Large intestine (tissue), 3 donors: Measurements from ENCODE around the gene SDSL. TPM values are rescaled to one million over a fixed set of nuclear protein-coding genes. Genes with fewer than 3 reads are reported as not detected.

ENCODE experiments used
- DNase-seq, 2 donors: peaks; one replicate each; pipeline versions ENCODE4 v3.0.0 to v3.0.0-alpha.2; 2013
- H3K27ac ChIP-seq: one replicate; pipeline ENCODE4 v1.5.1; 2013; ENCODE audit warnings: low read length
- H3K27me3 ChIP-seq: 2 replicates; pipeline ENCODE4 v1.6.1; 2013; ENCODE audit warnings: low read length; ENCODE audit not compliant: control insufficient read depth, insufficient read depth
- H3K36me3 ChIP-seq: 2 replicates; pipeline ENCODE4 v1.6.1; 2013; ENCODE audit warnings: low read length; ENCODE audit not compliant: control insufficient read depth, insufficient read depth
- H3K4me1 ChIP-seq: one replicate; pipeline ENCODE4 v1.6.1; 2013; ENCODE audit warnings: low read length; ENCODE audit not compliant: control insufficient read depth, insufficient read depth
- H3K4me3 ChIP-seq: one replicate; pipeline ENCODE4 v1.5.1; 2013; ENCODE audit warnings: low read length
- H3K9me3 ChIP-seq: one replicate; pipeline ENCODE4 v1.6.1; 2013; ENCODE audit warnings: mild to moderate bottlenecking, low read depth, low read length, moderate library complexity; ENCODE audit not compliant: control insufficient read depth
- WGBS: methylation state at CpG from one replicate; pipeline ENCODE4 v1.1.5; 2013; ENCODE audit warnings: low lambda C conversion rate; ENCODE audit not compliant: insufficient coverage; 5-methylcytosine and 5-hydroxymethylcytosine counted together
- polyA plus RNA-seq: library from polyadenylated mRNA; unstranded; fragments of 120-200 nt; gene quantifications from one replicate; pipeline ENCODE4 v1.2.1, GENCODE V29; 2013

SDSL gene
- polyA plus RNA-seq, 1 donor = 17.4 TPM

DNA sequence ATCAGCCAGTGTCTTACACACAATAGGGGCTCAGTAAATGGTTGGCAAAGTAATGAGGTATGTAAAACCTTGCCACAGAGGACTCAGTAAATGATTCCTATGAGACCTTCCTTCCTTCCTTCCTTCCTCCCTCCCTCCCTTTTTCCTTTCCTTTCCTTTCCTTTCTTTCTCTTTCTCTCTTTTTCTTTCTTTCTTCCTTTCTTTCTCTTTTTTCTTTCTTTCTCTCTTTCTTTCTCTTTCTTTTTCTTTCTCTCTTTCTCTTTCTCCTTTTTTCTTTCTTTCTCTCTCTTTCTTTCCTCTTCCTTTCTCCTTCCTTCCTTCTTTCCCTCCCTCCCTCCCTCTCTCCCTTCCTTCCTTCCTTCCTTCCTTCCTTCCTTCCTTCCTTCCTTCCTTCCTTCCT, 26.0 kb upstream of the SDSL start:
- H3K27me3 ChIP-seq = peaks cover 12% of the 10 kb centered on the region
- no peak for DNase-seq
- peaks cover under 1% of the 10 kb centered on the region for H3K36me3 ChIP-seq
- H3K27ac ChIP-seq = no peak overlapping the region
- no peak overlapping the region for H3K4me3 ChIP-seq
- no peaks in the 10 kb centered on the region for H3K9me3 ChIP-seq
- no peaks in the 10 kb centered on the region for H3K4me1 ChIP-seq

DNA sequence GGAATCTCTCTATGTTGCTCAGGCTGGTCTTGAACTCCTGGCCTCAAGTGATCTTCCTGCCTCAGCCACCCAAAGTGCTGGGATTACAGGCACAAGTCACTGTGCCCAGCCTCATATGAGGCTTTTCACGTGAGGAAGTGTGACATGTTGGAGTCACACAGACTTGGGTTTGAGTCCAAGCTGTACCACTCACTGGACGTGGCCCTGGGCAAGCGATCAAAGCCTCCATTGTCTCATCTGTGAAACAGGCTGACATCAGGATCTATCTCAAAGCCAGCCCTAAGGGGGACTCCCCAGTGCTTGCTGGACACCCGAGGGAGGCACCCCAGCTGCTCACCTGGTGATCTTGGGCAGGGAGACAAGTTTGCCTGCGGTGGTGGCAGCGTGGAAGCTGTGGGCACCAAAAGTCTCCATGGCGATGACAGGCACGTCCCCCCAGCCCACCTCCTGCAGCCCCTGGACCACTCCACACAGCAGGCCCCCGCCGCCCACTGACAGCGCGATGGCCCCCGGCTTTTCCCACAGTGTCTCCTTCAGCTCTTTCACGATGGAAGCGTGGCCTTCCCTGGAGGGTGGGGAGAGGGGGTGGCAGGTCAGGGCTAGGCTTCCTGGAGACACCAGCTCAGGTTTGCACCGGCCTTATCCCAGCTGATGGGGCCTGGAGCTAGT, 25.2 kb upstream of the SDSL start:
- no CpG with 5 or more reads among the region's 16 CpGs for WGBS
- H3K27ac ChIP-seq = no peak overlapping the region

DNA sequence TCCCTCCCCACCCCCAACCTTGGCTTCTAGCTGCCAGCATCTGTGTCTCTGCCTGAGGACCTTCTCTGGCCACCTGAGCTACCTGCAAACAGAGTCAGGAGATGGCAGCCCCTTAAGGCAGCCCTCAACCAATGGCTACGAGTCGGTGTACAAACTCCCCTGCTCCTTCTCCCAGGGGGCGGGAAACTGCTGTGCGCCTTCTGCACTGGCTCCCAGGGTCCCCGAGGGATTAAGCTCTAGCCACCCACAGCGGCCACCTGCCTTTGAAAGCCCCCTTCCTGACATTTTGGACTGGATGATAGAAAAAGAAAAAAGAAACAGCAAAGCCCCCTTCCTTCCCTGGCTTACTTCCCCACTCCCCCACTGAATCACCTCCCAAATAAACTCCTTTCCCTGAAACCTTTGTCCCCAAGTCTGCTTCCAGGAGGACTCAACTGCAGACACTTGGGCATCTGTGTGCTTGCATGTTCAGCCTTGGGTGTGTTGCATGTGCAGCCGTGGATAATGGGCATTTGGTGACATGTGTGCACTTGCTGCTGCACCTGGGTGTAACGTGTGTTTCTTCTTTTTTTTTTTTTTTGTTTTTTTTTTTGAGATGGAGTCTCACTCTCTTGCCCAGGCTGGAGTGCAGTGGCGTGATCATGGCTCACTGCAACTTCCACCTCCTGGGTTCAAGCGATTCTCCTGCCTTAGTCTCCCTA, 24.5 kb upstream of the SDSL start:
- peaks cover 12% of the 10 kb centered on the region for H3K27me3 ChIP-seq
- DNase-seq = no peak
- H3K27ac ChIP-seq = no peak overlapping the region
- no peak overlapping the region for H3K4me3 ChIP-seq
- H3K4me1 ChIP-seq = no peaks in the 10 kb centered on the region
- no peaks in the 10 kb centered on the region for H3K9me3 ChIP-seq
- no CpG with 5 or more reads among the region's 10 CpGs for WGBS
- H3K36me3 ChIP-seq = no peaks in the 10 kb centered on the region

More for the DNA sequence above, 25.2 kb upstream of the SDSL start:
- no peak for DNase-seq
- H3K27me3 ChIP-seq = peaks cover 12% of the 10 kb centered on the region
- H3K36me3 ChIP-seq = no peaks in the 10 kb centered on the region
- H3K4me1 ChIP-seq = no peaks in the 10 kb centered on the region
- H3K4me3 ChIP-seq = no peak overlapping the region
- no peaks in the 10 kb centered on the region for H3K9me3 ChIP-seq

DNA sequence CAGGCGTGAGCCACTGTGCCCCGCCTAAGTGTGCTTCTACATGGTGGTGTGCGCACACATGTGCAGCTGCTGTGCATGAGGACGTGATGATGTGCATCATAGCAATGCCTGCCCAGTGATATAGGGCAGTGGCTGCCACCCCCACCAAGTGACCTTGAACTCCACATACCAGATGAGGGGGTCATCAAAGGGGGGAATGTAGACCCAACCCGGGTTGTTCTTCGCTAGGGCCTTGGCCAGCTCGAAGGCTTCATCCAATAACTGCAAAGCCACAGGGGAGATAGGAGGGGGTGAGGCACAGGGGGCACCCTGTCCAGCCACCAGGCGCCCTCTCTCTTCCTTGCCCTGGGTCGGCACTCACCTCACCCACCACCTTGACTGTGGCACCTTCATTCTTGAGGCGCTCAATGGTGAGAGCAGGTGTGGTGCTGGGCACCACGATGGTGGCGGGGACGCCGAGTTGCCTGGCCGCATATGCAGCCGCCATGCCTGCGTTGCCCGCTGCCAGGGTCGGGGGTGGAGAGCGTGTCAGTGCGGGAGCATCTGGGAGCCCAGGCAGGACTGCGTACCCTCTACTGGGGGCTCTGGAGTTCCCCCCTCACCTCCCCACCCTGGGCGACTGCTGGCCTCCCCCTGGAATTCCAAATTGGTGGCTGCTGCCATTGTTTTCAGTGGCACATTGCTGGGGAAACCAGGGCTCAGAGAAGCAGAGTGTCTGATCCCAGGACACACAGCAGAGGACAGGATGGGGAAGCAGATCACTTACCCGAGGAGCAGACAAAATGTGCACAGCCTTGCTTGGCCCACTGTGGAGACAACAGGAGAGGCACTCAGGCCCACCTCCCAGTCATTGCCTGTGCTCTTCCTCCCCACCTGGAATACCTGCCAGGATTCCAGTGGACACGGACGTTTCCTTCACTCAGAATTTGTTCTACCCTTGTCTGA, 23.6 kb upstream of the SDSL start:
- no peak overlapping the region for H3K27ac ChIP-seq
- H3K27me3 ChIP-seq = peaks cover 12% of the 10 kb centered on the region
- no peak for DNase-seq
- no peaks in the 10 kb centered on the region for H3K4me1 ChIP-seq
- H3K9me3 ChIP-seq = no peaks in the 10 kb centered on the region
- WGBS = no CpG with 5 or more reads among the region's 26 CpGs
- no peak overlapping the region for H3K4me3 ChIP-seq
- no peaks in the 10 kb centered on the region for H3K36me3 ChIP-seq

DNA sequence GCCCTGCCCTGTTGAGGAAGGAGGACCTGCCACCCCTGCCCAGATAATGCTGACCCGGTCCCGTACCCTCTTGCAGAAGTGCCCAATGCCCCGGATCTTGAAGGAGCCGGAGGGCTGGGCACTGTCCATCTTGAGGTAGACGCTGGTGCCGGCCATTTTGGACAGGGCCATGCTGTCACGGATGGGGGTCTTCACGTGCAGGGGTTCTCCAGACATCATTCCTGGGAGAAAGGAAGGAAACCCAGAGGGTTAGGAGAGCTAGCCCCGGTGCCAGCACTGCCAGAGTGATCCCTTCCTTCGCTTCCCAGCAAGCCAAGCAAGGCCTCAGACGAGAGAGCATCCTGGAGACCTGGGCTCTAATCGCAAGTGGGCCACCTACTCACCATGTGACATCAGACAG, 22.7 kb upstream of the SDSL start:
- no peaks in the 10 kb centered on the region for H3K36me3 ChIP-seq
- no CpG with 5 or more reads among the region's 12 CpGs for WGBS

DNA sequence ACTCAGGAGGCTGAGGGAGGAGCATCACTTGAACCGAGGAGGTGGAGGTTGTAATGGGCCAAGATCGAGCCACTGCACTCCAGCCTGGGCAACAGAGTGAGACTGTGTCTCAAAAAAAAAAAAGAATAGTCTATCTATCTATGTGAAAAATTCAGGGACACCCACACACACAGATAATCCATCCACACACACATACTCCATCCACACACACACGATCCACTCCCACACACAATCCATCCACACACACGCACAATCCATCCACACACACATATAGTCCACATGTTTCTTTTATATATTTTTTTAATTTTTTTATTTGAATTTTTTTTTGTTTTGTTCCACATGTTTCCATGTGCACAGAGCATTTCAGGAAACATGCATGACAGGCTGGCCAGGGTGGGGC, 21.8 kb upstream of the SDSL start:
- H3K36me3 ChIP-seq = no peaks in the 10 kb centered on the region
- peaks cover 12% of the 10 kb centered on the region for H3K27me3 ChIP-seq
- no CpG with 5 or more reads among the region's 4 CpGs for WGBS
- no peak for DNase-seq
- no peak overlapping the region for H3K27ac ChIP-seq
- H3K4me3 ChIP-seq = no peak overlapping the region
- no peaks in the 10 kb centered on the region for H3K4me1 ChIP-seq
- H3K9me3 ChIP-seq = no peaks in the 10 kb centered on the region

More for the DNA sequence above, 22.7 kb upstream of the SDSL start:
- Histone ChIP-seq H3K27me3 (peaks cover 12% of the 10 kb centered on the region), H3K9me3 (no peaks in the 10 kb centered on the region), H3K4me3 (no peak overlapping the region), H3K4me1 (no peaks in the 10 kb centered on the region), H3K27ac (no peak overlapping the region)
- no peak for DNase-seq

DNA sequence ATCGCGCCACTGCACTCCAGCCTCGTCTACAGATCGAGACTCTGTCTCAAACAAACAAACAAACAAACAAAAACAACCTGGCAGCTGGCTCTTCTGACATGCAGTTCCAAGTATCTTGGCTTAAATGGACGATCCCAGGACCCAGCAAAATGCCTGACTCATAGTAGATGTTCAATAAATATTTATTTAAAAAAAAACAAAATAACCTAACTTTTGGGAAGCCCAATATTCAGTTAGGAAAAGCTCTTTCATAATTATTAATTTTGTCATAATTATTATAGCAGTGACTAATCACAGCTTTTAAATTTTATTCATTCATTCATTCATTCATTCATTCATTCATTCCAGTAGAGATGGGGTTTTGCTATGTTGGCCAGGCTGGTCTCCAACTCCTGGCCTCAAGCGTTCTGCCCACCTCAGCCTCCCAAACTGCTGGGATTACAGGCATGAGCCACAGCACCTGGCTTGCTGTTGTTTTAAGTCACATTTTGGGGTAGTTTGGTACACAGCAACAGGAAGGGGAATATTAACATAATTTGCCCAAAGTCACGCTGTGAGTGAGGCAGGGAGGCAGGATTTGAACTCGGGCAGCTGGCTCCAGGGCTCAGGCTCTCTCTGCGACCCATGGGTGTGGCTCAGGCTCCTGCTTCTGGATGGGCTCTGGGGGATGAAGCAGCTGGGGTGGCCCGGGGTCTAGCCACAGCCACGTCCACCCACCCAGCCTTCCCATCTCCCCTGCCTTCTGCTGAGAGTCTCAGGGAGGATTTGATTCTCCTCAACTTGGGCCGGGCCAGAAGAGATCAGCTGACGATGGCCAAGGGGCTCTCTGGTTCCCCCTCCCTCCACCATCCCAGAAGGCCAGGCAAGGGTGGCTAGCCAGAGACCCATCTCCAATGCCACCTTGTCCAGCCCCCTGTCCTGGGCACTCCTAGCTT, 20.8 kb upstream of the SDSL start:
- H3K9me3 ChIP-seq = no peaks in the 10 kb centered on the region
- no peak overlapping the region for H3K4me3 ChIP-seq
- DNase-seq = no peak
- H3K27ac ChIP-seq = no peak overlapping the region
- no CpG with 5 or more reads among the region's 13 CpGs for WGBS
- no peaks in the 10 kb centered on the region for H3K36me3 ChIP-seq
- H3K4me1 ChIP-seq = no peaks in the 10 kb centered on the region
- peaks cover 12% of the 10 kb centered on the region for H3K27me3 ChIP-seq

DNA sequence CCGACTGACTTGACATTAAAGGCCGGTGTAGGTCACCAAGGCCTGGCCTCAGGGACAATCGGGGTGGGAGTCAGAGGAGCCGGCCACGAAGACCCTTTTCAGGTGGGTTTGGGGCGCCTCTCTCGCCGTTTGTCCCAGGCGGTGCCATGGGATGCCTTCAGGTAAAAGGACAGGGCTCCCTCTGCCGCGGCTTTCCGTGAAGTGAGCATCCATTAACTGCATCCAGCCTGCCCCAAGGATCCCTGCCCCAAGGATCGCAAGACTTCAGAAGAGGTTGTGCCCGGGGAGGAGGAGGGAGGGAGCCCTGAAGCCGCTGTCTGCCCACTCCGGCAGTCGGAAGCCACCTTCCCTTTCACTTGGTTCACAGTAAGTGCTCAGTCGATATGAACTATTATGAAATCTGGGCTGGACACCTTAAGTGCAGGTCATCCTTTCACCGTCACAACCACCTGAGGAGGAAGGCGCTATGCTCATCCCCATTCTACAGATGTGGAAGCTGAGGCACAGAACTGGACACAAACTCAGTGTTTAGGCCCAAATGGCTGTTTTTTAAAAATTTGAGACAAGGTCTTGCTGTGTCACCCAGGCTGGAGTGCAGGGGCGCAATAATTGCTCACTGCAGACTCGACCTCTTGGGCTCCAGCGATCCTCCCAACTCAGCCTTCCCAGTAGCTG, 19.5 kb upstream of the SDSL start:
- no peaks in the 10 kb centered on the region for H3K36me3 ChIP-seq
- WGBS = no CpG with 5 or more reads among the region's 23 CpGs
- no peaks in the 10 kb centered on the region for H3K9me3 ChIP-seq

DNA sequence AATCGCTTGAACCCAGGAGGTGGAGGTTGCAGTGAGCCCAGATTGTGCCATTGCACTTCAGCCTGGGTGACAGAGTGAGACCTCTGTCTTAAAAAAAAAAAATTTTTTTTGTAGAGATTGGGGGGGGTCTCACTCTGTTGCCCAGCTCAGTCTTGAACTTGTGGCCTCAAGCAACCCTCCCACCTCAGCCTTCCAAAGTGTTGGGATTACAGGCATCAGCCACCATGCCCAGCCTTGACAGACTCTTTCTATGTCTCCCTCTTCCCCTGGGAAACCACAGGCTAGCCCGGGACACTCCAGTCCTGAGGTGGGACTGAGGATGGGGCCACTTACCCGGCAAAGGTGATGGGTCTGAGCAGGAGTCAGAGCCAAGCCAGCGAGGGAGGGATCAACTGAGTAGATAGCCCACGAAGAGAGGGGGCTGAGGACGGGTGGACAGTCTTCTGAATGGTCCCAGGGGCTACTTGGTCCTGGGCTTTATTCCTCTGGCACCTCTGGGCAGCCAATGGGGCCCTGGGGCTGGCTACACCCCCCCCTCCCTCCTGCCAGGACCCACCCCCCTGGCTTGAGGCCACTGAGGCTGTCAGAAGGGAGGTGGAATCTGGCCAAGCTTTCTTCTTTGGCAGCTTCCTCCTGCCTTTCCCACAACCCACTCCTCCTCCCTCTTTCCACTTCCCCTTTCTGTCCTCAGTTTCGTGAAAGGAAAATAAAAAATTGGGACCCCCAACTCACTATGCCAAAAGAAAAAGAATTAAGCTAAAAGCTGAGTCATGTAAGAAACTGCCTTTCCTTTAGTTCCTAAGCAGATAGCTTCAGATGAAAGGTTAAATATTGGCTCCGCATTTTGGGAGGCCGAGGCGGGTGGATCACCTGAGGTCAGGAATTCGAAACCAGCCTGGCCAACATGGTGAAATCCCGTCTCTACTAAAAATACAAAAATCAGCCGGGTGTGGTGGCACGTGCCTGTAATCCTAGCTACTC, 18.5 kb upstream of the SDSL start, which contains the start of gene SDS:
TSS of gene SDS (minus strand) at position 453 of the 981 bp plus-strand sequence. CDS start 4,179 bp downstream, outside the sequence.
- Histone ChIP-seq H3K4me1 (no peaks in the 10 kb centered on the region), H3K27me3 (no peaks in the 10 kb centered on the region), H3K36me3 (no peaks in the 10 kb centered on the region), H3K9me3 (no peaks in the 10 kb centered on the region), H3K4me3 (no peak within 1 kb of the TSS), H3K27ac (no peak within 1 kb of the TSS)
- no CpG with 5 or more reads among the region's 14 CpGs for WGBS
- DNase-seq = no peak

More for the DNA sequence above, 19.5 kb upstream of the SDSL start:
- DNase-seq = no peak
- H3K4me3 ChIP-seq = no peak overlapping the region
- H3K4me1 ChIP-seq = no peaks in the 10 kb centered on the region
- no peak overlapping the region for H3K27ac ChIP-seq
- peaks cover 4% of the 10 kb centered on the region for H3K27me3 ChIP-seq
